Measurements from ENCODE around the gene KRTAP4-16.
"Not testable (repeated sequence)": the region's sequence is repeated elsewhere in the genome, so short reads cannot be mapped to it uniquely, and the experiment has no call there.

DNA sequence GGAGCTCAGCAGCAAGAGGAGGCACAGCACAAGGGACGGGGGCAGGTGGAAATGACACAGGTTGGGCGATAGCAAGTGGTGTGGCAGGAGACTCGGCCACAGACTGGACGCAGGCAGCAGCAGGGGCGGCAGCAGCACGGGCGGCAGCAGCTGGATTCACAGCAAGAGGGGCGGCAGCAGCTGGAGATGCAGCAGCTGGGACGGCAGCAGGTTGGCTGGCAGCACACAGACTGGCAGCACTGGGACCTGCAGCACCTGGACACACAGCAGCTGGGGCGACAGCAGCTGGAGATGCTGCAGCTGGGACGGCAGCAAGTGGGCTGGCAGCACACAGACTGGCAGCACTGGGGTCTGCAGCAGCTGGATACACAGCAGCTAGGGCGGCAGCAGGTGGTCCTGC lies 37.9 kb upstream of the KRTAP4-16 start:
- TF ChIP-seq CTCF, POLR2A (IDR thresholded peaks at IDR 0.05): not testable (repeated sequence)
